K562 (cell line): Measurements from ENCODE around the gene SETD4. TPM values are rescaled to one million over a fixed set of nuclear protein-coding genes. Genes with fewer than 3 reads are reported as not detected.
A peak's percentile ranks its signal among the peaks of the same experiment; 100 is the strongest.

Experiments used
- CHD7 ChIP-seq: fragments of 200-600 bp; sonication (generic); IDR thresholded peaks from one replicate; pipeline ENCODE4 v1.6.1; 2012; ENCODE audit warnings: mild to moderate bottlenecking, low read depth, low read length, inconsistent platforms
- FOXP1 ChIP-seq: sonication (generic); formaldehyde crosslinking; IDR thresholded peaks from 2 replicates; pipeline ENCODE4 v1.8.0; 2022; ENCODE audit warnings: mild to moderate bottlenecking, missing genetic modification reagents
- NFIC ChIP-seq: fragments of 450-650 bp; IDR thresholded peaks from 2 replicates; pipeline ENCODE4 v1.6.1; 2017; ENCODE audit warnings: mild to moderate bottlenecking, inconsistent platforms
- SMARCB1 ChIP-seq: IDR thresholded peaks from 2 replicates; pipeline ENCODE4 v1.6.1; 2011; ENCODE audit warnings: improper control_type of control experiment, low read depth; ENCODE audit not compliant: insufficient read length
- SREBF2 ChIP-seq: sonication (generic); formaldehyde crosslinking; IDR thresholded peaks from 2 replicates; pipeline ENCODE4 v1.4.0; 2020; ENCODE audit warnings: mild to moderate bottlenecking, missing genetic modification reagents
- polyA plus RNA-seq, 8 experiments: library from polyadenylated mRNA; depleted of rRNA in 4 of 8; stranded (reverse) in 5 of 8; unstranded in 3 of 8; fragments of >200 nt; fragmentation: Nextera tagmentation in 2 of 8; fragmentation: Illumina TruSeq in 1 of 8; extraction: Ambion mirVana in 2 of 8; extraction: Trizol in 1 of 8; gene quantifications; 2 replicates each; pipeline versions ENCODE4 v1.2.1 to v1.2.3, GENCODE V29; 2011 to 2014; ENCODE audit warnings: inconsistent platforms in 1 of 8, missing spikeins in 1 of 8
- total RNA-seq, 7 experiments: library from RNA; depleted of rRNA in 6 of 7; stranded (reverse); fragments of >200 nt in 6 of 7; fragmentation: Illumina TruSeq in 2 of 7; extraction: Trizol in 2 of 7; gene quantifications; 2 replicates each; pipeline versions ENCODE4 v1.2.1 to v1.2.3, GENCODE V29; 2011 to 2021; ENCODE audit warnings: low replicate concordance in 1 of 7
- TF ChIP-seq, protein P1 (sequence below), 2 experiments: fragments of 450-650 bp; IDR thresholded peaks; 2 replicates each; pipeline ENCODE4 v1.6.1; 2016
- TF ChIP-seq, protein P2 (sequence below), 2 experiments: fragments of 450-650 bp in 1 of 2; IDR thresholded peaks; 2 replicates each; pipeline ENCODE4 v1.6.1; 2011 to 2017; ENCODE audit warnings: low read depth in 2 of 2, antibody characterized with exemption in 1 of 2, borderline replicate concordance in 1 of 2, low read length in 1 of 2, mild to moderate bottlenecking in 1 of 2, mixed read lengths in 1 of 2; ENCODE audit not compliant: control insufficient read depth in 1 of 2

The SETD4 gene
- total and polyA plus RNA-seq, 9 of the 15 experiments (the other 6 are each of a cell fraction or from before 2014, with no cell fraction given), result 16.1 to 51.3 (median 25.7) TPM

- TF ChIP-seq CHD7 (no peak), SMARCB1 (no peak), NFIC (peak; percentile 53), FOXP1 (CRISPR knock-in tag) (no peak), SREBF2 (CRISPR knock-in tag) (no peak)
- TF ChIP-seq, protein P1, sequence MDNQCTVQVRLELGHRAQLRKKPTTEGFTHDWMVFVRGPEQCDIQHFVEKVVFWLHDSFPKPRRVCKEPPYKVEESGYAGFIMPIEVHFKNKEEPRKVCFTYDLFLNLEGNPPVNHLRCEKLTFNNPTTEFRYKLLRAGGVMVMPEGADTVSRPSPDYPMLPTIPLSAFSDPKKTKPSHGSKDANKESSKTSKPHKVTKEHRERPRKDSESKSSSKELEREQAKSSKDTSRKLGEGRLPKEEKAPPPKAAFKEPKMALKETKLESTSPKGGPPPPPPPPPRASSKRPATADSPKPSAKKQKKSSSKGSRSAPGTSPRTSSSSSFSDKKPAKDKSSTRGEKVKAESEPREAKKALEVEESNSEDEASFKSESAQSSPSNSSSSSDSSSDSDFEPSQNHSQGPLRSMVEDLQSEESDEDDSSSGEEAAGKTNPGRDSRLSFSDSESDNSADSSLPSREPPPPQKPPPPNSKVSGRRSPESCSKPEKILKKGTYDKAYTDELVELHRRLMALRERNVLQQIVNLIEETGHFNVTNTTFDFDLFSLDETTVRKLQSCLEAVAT (IDR thresholded peaks at IDR 0.05), result no peak
- TF ChIP-seq, protein P2, sequence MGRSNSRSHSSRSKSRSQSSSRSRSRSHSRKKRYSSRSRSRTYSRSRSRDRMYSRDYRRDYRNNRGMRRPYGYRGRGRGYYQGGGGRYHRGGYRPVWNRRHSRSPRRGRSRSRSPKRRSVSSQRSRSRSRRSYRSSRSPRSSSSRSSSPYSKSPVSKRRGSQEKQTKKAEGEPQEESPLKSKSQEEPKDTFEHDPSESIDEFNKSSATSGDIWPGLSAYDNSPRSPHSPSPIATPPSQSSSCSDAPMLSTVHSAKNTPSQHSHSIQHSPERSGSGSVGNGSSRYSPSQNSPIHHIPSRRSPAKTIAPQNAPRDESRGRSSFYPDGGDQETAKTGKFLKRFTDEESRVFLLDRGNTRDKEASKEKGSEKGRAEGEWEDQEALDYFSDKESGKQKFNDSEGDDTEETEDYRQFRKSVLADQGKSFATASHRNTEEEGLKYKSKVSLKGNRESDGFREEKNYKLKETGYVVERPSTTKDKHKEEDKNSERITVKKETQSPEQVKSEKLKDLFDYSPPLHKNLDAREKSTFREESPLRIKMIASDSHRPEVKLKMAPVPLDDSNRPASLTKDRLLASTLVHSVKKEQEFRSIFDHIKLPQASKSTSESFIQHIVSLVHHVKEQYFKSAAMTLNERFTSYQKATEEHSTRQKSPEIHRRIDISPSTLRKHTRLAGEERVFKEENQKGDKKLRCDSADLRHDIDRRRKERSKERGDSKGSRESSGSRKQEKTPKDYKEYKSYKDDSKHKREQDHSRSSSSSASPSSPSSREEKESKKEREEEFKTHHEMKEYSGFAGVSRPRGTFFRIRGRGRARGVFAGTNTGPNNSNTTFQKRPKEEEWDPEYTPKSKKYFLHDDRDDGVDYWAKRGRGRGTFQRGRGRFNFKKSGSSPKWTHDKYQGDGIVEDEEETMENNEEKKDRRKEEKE (IDR thresholded peaks at IDR 0.05; ENCODE audit: borderline replicate concordance in 1 of 2, control insufficient read depth in 1 of 2, low read depth in 2 of 2, low read length in 1 of 2), result no peak
Measured at GRCh38 chr21:36035381-36035791, 24.9 kb downstream of the SETD4 start (continued).
